CD4-positive, alpha-beta T cell treated with Interleukin-6 for 4 hours (primary cell): Measurements from ENCODE around the gene CLCN4.
A peak's percentile ranks its signal among the peaks of the same experiment; 100 is the strongest.

Experiments used
- DNase-seq: peaks from one replicate; pipeline ENCODE4 v3.0.0-alpha.2; 2020; ENCODE audit warnings: mixed read lengths

The CLCN4 gene

DNA sequence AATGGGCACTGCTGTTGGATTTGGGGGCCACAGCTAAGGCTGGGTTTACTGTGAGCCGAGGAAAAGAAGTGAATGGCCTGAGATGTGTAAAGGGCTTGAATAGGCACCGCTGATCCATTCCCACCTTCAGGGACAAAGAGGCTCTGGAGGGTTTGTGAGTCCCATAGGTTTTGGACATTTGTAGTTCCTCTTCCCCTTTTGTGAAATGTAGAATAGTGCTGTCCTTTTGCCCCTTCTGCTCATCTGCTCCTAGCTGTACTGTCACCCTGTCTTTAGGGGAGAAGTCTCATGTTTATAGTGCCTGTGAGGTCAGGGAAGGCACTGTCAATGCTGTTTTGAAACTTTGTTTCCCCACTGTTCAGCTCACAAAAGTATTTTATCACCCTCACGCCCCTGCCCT, 26.4 kb upstream of the CLCN4 start:
- no peak for DNase-seq

GRCh38 chrX:10133980-10134676, 22.6 kb upstream of the CLCN4 start:
- no peak for DNase-seq

GRCh38 chrX:10134921-10135320, 21.9 kb upstream of the CLCN4 start:
- DNase-seq = no peak

- DNase-seq = no peak
Observed at GRCh38 chrX:10135561-10136399, 21.0 kb upstream of the CLCN4 start.

- no peak for DNase-seq
Observed at GRCh38 chrX:10138726-10139125, 18.0 kb upstream of the CLCN4 start.

GRCh38 chrX:10140264-10140663, 16.5 kb upstream of the CLCN4 start:
- DNase-seq = no peak

DNA sequence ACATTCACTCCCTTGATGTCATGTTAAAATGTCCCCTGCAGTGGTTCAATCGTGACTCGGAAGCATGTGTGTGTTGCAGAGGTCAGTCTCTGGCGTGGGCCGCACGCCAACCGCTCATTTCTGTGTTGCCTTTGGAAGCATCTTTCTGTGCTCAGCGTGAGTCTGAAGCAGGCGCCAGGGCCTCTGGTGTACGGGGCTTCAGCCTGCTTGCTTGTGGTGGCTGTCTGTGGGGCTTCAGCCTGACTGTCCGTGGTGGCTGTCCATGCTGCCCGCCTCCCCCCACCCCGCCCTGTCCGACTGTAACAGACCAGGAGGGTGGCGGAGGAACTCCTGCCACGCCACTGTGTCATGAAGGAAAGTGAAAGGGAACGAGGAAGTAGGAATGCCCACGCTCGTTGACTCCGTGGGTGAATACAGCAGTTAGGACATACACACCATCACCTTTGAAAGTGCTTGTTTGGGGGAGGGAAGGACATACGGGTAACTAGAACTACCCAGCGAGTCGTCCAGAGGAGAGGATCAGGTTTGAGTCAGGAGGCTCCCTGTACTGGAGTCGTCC, 14.7 kb upstream of the CLCN4 start:
- DNase-seq = no peak

GRCh38 chrX:10143071-10143983, 13.4 kb upstream of the CLCN4 start:
- DNase-seq = no peak

- DNase-seq = no peak
Observed at GRCh38 chrX:10146346-10146745, 10.4 kb upstream of the CLCN4 start.

- no peak for DNase-seq
Observed at GRCh38 chrX:10152086-10152485, 4.7 kb upstream of the CLCN4 start.

DNA sequence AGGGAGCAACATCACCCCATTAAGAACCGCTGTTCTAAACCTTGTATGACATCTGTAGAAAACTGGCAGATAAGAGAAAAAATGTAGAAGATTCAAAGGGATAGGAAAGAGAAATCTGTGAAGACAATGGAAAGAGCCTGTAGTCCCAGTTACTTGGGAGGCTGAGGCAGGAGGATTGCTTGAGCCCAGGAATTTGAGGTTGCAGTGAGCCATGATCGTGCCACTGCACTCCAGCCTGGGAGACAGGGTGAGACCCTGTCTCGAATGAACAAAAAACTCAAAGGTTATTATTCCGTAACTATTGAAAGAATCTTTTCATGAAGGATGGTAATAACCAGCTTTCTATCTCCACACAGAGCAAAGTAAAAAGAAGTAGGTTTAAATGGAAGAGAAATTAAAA, 1.6 kb upstream of the CLCN4 start:
- no peak for DNase-seq

GRCh38 chrX:10157032-10157341, 212 bp downstream of the CLCN4 start:
- no peak for DNase-seq

- no peak for DNase-seq
Observed at GRCh38 chrX:10157543-10157942, 768 bp downstream of the CLCN4 start.

DNA sequence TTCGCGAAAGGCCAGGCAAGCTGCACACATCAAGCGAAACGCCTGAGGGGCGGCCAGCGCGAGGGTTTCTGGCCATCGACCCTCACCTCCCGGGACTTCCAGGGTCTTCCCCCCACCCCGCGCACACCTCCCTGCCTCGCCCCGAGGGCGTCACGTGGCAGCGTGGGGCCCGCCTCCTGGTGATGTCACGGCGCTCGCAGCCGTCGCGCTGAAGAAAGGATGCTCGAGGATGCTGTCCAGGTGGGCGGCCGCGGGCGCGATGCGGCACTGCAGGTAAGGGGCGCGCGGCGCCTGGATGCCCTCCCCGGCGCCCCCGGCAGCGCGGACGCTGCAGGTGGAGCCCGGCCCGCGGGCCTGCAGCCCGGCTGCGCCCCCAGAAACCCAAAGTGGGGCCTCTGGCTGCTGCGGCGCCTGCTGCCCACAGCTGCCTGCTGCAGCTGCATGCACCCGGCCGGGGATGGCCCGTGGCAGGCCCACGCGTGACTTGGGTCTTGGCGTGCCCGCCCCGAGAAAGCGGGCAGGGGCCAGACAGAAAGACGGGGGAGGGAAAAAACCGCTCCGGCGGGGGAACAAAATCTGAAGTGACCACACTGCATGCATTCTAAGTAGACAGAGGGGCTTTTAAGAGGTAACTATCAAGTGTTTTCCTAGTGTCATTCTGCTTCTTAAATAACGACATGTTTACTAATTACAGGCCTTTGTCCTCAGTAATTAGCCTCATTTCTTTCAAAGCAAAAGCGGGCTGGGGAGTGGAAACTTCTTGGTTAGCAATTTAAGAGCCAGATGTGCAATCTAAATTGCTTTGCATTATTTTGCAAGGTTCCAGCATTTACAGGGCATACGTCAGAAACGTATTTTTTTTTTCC, 1.7 kb downstream of the CLCN4 start:
- DNase-seq = peak; percentile 9

DNA sequence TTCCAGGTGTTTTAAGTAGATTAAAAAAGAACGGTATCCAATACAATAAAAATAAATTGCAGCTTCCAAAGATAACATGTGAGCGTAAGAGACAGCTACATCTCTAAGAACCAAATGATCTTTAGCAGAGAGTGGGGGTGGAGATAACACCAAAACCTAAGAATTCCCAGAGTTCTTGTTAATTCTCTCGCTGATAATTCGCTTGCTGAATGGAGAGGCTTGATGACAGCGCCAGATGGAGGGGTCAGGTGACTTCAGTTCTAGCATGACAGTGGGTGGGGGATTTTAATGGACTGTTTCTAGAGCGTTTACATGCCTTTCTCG, 2.3 kb downstream of the CLCN4 start:
- no peak for DNase-seq

- DNase-seq = no peak
Observed at GRCh38 chrX:10160211-10160610, 3.4 kb downstream of the CLCN4 start.

- no peak for DNase-seq
Observed at GRCh38 chrX:10163031-10163430, 6.3 kb downstream of the CLCN4 start.

DNA sequence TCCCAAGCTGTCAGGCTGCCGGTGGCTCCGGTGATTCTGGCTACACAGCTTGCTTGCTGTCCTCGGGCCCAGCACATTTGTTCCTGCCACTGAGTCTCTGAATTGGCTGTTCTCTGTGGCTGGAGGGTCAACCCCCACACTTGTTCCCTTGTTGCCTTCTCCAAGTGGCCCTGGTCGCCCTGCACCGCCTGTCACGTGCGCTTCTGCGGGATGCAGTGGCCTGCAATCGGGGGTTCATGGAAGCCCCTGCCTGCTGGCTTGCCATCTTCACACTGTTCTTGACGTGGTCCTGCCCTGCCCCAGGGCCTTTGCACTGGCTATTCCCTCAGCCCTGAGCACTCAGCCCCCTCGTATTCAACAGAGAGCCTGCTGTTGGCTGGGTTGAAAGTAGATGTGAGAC, 8.1 kb downstream of the CLCN4 start:
- no peak for DNase-seq

DNA sequence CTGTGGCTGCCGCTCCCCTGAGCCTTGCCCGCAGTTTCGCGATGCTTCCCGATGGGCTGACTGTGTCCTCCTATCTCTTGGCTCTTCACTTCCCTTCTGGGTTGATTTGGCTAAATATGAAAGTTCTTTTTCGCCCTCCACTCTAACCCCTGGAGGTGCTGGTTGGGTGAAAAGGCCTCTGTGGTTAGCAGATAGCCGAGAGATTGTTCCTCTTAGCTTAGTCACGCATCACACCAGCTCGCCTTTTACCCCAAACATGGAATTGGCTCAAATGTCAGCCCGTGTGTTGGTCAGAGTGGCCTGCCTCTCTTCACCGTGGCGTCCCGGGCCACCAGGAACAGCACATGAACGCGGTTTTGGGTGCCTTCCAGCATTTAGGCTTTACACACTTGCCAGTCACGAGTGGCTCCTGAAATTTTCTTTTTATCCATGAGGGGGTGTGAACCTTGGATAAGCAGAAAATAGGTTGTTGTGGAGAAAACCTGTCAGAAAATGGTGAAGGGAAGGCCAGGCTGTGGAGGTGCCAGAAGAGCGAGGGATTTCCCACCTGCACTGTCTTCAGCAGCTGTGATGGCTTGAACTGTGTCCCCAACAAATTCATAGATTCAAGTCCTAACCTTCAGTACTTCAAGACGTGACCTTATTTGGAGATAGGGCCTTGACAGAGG, 8.9 kb downstream of the CLCN4 start:
- no peak for DNase-seq

DNA sequence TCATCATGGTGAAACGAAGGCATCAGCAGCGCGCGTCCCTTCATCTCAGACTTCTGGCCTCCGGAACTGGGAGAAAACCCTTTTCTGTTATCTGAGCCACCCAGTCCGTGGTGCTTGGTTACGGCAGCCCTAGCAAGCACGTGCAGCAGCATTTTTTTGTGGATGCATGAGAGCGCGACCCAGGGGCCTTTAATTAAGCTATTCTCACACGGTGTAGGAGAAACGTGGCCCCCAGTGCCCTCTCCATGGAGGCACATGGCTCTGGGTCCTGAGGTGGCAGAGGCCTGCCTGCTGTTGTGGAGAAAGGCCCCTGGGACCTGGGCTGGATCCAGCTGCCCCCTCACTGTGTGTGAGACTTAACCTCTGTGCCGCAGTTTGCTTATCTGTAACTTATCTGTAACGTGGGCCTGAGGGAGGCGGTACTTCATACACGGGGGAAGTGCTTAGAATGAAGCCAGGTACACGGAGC, 9.5 kb downstream of the CLCN4 start:
- no peak for DNase-seq

DNA sequence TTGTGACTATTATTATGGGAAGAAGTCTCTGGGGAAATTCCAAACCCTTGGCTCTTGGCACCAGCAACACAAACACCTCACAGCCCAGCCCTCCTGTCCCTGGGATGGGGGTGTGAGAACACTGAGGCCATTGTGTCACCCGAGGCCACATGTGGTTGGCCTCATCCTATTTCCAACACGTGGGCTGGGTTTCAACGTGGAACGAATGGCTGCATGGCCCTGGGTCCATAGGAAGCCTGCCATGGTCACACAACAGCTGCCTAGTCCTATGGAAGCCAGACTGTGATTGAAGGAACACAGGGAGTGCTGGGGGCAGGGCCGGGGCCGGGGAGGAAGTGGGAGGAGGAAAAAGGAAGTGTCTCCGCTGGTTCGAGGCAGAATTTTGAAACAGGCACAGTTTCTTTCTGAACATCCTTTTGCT, 10.0 kb downstream of the CLCN4 start:
- no peak for DNase-seq

DNA sequence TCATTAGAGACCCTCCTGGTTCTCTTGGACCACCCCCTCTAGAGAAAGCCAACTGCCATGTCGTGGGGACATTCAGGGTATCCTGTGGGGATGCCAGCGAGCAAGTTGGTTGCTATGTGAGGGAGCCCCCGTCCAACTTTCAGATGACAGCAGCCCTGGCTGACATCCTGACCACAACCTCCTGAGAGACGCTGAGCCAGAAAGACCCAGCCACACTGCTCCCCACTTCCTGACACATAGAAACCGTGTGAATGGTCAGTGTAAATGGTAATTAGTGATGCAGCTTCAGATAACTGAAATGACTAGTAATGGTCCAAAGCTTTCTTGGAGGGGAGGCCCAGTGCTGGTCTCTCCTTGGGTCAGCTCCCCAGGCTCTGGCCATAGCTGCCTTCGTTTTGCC, 10.8 kb downstream of the CLCN4 start:
- DNase-seq = no peak
